GM12801 (cell line): ENCODE results near the gene ATF2.

Source experiments
- TF ChIP-seq, protein P1 (sequence below): IDR thresholded peaks from one replicate; pipeline ENCODE4 v1.5.1; 2011; ENCODE audit warnings: control low read depth; ENCODE audit not compliant: insufficient read length; ENCODE audit errors: extremely low read depth

The ATF2 gene

DNA sequence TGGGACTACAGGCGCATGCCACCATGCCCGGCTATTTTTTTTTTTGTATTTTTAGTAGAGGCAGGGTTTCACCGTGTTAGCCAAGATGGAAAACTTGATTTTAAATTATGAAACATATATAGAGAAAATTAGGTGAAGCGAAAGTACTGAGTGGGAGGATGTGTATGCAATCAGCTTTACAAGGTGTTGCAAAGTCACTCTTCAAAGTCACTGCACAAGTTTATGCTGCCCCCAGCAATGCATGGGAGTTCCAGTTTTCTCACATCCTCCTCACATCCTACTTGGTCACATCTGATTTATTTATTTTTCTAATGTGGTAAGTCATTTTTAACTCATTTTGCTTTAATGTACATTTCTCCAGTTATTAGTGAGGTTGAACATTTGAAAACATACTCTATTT lies 113.7 kb downstream of the ATF2 start:
- TF ChIP-seq, protein P1, sequence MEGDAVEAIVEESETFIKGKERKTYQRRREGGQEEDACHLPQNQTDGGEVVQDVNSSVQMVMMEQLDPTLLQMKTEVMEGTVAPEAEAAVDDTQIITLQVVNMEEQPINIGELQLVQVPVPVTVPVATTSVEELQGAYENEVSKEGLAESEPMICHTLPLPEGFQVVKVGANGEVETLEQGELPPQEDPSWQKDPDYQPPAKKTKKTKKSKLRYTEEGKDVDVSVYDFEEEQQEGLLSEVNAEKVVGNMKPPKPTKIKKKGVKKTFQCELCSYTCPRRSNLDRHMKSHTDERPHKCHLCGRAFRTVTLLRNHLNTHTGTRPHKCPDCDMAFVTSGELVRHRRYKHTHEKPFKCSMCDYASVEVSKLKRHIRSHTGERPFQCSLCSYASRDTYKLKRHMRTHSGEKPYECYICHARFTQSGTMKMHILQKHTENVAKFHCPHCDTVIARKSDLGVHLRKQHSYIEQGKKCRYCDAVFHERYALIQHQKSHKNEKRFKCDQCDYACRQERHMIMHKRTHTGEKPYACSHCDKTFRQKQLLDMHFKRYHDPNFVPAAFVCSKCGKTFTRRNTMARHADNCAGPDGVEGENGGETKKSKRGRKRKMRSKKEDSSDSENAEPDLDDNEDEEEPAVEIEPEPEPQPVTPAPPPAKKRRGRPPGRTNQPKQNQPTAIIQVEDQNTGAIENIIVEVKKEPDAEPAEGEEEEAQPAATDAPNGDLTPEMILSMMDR = no peak

DNA sequence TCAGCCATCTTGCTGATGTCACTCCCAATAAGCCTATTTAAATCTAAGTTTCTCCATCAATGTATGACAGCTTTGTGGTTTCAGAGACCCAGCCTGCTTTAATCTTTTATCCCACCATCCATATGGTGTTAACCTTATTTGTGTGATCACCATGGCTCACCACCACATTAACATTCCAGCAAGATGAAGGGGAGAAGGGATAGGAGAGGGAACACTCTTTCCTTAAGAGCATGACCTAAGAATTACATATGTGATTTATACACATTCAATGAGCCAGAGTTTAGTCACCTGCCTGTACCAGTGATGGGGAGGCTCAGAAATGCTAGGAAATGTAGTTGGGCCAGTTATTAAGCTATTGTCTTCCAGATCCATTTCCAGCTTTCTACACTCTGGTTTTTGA lies 118.3 kb downstream of the ATF2 start:
- TF ChIP-seq, protein P1 = no peak

DNA sequence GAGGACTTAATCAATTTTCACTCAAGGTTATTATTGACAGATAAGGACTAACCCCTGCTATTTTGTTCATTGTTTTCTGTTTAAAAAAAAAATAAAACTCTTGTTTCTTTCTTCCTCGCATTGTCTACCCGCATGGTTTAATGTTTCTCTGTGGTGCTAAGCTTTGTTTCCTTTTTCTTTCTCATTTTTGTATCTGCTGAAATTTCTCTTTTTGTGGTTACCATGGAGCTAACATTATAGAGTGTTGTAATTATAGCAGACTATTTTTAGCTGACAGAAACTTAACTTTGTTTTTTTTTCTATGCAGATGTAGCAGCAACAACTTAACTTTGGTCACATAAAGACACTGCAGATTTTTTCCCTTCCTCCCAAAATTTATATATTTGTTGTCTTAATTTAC lies 119.7 kb downstream of the ATF2 start:
- TF ChIP-seq, protein P1 = no peak

DNA sequence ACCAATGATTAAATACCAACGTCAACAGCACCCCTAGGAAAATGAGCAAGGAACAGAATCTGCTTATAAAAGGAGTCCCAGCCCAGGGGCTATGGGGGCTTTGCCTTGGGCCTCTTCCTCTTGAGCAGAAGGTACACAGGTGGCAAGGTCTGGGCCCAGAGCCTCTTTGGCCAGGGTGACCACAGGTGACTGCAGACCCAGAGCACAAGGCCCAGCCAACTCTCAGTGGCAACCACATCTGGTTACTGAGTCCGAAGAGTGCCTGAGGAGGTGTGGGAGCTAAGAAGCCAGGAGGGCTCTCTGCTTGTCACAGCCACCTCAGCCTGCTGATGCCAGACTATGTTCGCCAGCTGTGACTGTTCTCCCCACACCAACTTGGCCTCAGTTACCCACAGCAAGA lies 128.5 kb downstream of the ATF2 start:
- TF ChIP-seq, protein P1 = no peak

DNA sequence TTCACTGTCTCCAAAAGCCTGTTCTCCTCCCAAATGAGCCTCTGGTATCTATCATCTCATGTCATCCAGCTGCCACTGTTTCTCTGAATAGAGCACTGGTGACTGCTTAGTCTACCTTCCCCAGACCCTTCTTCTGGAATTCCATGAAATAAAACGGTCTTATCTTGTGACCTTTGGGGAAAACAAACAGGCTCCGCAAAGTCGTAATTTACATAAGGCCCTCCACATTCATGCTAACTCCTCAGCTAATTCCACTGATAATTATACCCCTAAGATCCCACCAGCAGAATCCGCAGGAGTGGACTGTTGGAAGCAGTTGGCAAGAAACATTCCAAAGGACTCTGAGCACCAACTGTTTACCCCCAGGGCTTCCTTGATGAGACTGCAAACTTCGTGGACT lies 129.0 kb downstream of the ATF2 start:
- TF ChIP-seq, protein P1 = no peak

DNA sequence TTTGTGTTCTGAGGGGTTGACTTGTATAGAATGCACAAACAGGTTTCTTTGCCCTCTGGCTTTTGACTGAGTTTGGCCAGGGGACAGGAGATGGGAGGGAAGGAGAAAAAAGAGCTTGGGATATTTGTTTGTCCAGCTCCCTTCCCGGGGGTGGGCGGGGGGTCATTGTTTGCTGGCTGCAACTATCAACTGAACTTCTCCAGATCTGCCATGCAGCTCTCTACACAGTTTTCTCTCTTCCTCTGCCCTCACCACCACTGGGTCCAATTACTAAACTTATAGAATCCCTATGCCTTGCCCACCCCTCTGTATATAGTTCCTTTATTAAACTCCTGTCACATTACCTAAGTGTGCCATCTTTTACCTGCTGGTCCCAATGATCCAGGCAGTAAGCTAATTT lies 130.1 kb downstream of the ATF2 start:
- TF ChIP-seq, protein P1 = no peak

DNA sequence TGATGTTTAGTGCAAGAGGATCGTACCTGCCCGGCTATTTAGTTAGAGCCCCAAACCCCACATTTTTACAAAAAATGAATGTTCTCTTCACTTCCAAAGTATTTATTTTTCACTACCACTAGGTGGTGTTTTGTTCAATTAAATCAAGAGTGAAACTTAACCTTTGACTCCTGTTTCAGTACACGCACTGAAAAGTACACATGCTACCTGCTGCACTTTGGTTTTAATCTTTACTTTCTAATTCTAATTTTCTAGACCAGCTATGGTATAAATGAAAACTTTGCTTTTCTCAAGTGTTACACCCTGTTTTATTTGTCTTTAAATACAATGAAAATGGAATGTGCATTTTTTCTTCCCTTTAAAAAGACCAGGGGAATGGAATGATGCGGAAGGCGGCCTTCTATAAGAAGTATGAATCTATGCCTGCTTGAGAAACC lies 131.4 kb downstream of the ATF2 start:
- TF ChIP-seq, protein P1 = no peak

DNA sequence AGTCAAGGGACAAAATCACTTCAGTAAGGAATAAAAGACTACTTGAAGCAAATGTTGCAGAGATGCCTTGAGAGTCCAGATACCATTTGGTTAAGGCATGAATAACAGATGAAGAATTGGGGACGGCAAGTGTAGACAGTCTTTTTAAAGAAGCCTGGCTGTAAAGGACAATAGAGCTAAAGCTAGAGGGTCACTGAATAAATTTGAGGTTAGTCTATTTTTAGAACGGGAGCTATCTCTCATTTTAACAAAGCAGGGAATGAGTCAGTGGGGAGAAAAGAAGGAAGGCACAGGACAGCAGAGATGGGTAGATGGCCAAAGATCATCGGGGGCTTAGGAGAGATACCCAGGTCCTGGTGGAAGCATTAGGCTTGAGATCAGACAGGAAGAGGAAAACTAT lies 132.2 kb downstream of the ATF2 start:
- TF ChIP-seq, protein P1 = no peak
